GM18868 (cell line): ENCODE measurements around the gene PGBD5.

Experiments used
- ATAC-seq: cut with Tn5 transposase; IDR thresholded peaks from one replicate; pipeline ENCODE4 v1.9.1; 2021; ENCODE audit warnings: mild to moderate bottlenecking, moderate library complexity; ENCODE audit not compliant: unreplicated experiment

The PGBD5 gene

GRCh38 chr1:230307213-230307612 is 118.9 kb downstream of the PGBD5 start:
- ATAC-seq = no peak

- peak; percentile 73 for ATAC-seq
These were observed 120.0 kb downstream of the PGBD5 start for GRCh38 chr1:230306169-230306568.

GRCh38 chr1:230303822-230304221 is 122.3 kb downstream of the PGBD5 start:
- no peak for ATAC-seq

GRCh38 chr1:230303069-230303468 is 123.1 kb downstream of the PGBD5 start:
- no peak for ATAC-seq

GRCh38 chr1:230301822-230302221 is 124.3 kb downstream of the PGBD5 start:
- no peak for ATAC-seq

- ATAC-seq = no peak
These were observed 124.8 kb downstream of the PGBD5 start for GRCh38 chr1:230301322-230301721.

GRCh38 chr1:230300322-230301301 is 125.5 kb downstream of the PGBD5 start:
- no peak for ATAC-seq

GRCh38 chr1:230299191-230300006 is 126.7 kb downstream of the PGBD5 start:
- ATAC-seq = no peak

GRCh38 chr1:230295367-230295766 is 130.8 kb downstream of the PGBD5 start:
- ATAC-seq = no peak

- no peak for ATAC-seq
These were observed 132.8 kb downstream of the PGBD5 start for GRCh38 chr1:230293390-230293700.

GRCh38 chr1:230292689-230293389 is 133.3 kb downstream of the PGBD5 start:
- no peak for ATAC-seq

- no peak for ATAC-seq
These were observed 134.2 kb downstream of the PGBD5 start for GRCh38 chr1:230291731-230292620.

GRCh38 chr1:230289350-230289644 is 136.8 kb downstream of the PGBD5 start:
- ATAC-seq = no peak

GRCh38 chr1:230288641-230289349 is 137.3 kb downstream of the PGBD5 start:
- ATAC-seq = no peak

- no peak for ATAC-seq
These were observed 138.3 kb downstream of the PGBD5 start for GRCh38 chr1:230287674-230288315.

GRCh38 chr1:230286890-230287269 is 139.3 kb downstream of the PGBD5 start:
- ATAC-seq = no peak

GRCh38 chr1:230286166-230286889 is 139.8 kb downstream of the PGBD5 start:
- no peak for ATAC-seq

- ATAC-seq = no peak
These were observed 140.8 kb downstream of the PGBD5 start for GRCh38 chr1:230285351-230285750.

GRCh38 chr1:230284891-230285290 is 141.2 kb downstream of the PGBD5 start:
- no peak for ATAC-seq
